ENCODE results near the gene RANBP2. TPM values are rescaled to one million over a fixed set of nuclear protein-coding genes. Genes with fewer than 3 reads are reported as not detected.

RANBP2 gene
- total RNA-seq, 1 experiment from 2014 or later = 69.5 TPM

DNA sequence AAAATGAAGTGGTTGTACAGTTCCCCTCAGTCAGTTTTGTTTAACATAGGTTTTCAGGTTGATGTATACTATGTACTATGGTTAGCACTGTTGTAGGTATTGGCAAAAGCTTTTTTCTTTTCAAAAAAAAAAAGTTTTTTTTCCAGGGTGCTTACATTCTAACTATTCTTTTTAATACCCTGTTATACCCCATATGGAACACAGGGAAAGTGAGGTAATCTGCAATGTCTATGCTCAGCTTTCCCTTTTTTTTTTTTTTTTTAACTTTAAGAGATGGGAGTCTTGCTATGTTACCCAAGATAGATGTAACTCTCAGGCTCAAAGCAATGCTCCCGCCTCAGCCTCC is 66.7 kb downstream of the RANBP2 start:
- POLR2A ChIA-PET = no interaction called here

DNA sequence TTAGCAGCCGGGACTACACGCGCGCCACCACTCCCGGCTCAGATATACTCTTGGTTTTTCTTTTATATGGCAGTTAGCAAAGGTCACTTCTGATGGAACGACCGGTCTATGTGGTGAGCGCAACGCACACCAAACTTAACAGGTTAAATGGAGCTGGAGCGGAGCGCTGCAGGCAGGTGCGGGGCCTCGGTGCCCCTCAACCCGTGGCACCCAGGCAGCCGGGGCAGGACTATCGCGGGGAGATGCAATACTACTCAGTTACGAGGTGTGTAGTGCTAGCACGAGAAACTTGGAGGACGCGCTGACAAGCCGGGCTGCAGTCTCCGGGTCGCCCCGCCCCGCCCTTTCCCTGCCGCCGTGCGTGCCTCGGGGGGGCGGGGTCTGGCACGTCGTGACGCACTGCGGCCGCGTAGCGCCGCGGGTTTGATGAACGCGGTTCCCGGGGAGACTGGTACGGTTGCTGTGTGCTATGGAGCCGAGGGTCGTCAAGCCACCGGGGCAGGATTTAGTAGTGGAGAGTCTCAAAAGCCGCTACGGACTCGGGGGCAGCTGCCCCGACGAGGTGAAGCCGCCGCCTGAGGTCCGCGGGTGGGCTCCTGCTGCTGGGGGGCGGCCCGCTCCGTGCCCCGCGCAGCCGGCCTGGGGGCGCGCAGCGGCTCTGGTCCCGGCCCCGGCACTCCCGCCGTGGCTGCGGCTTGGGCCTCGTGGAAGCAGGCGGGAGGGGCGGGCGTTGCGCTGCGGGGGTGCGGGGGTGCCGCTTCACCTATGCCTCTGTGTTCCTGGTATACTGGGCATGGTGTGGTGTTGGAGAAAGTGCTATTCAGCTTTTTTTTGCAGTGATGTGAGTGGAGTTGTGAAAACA is 67.3 kb downstream of the RANBP2 start, which contains the start of gene CCDC138:
Gene CCDC138, plus strand, starts transcription at position 418 of the 862 bp plus-strand sequence. Its CDS starts 52 bp downstream, at position 470.
- H3K4me2 ChIP-seq (ENCODE audit: low read length) = peak within 1 kb of the TSS; percentile 99
- peaks cover 32% of the 10 kb centered on the region for H3K79me2 ChIP-seq (ENCODE audit: insufficient read depth, low read length)
- H3K27me3 ChIP-seq (ENCODE audit: insufficient read depth, low read length) = no peaks in the 10 kb centered on the region
- peak within 1 kb of the TSS; percentile 85 for H3K9ac ChIP-seq (ENCODE audit: low read length)
- H3K36me3 ChIP-seq (ENCODE audit: control insufficient read depth in 1 of 2, insufficient read depth in 2 of 2, low read length in 2 of 2) = peaks cover 20 to 21% of the 10 kb centered on the region in 2 experiments; a peak in 3 of 4 replicates
- ChIA-PET RAD21 (ENCODE audit: low non-redundant PET in 1 of 2, low total read pairs in 2 of 2, uncharacterized antibody in 2 of 2, unreplicated experiment in 2 of 2) (no interaction called here), CTCF (no interaction called here), POLR2A (no interaction called here)
- no peaks in the 10 kb centered on the region for H3K9me3 ChIP-seq (ENCODE audit: control insufficient read depth in 1 of 2, insufficient read depth in 1 of 2, low read depth in 1 of 2, low read length in 2 of 2)
- intact Hi-C loops (cut with micrococcal nuclease) = loop anchor here (10.0 kb wide), 1 partner anchor 198 kb away; the partner anchor contains the start of gene EDAR
- H3K9me2 ChIP-seq (ENCODE audit: insufficient read depth) = no peaks in the 10 kb centered on the region
- peak within 1 kb of the TSS; percentile 80 to 81 for H3K4me3 ChIP-seq (replicated peaks in 1 of 2; ENCODE audit: low read depth in 1 of 2, low read length in 2 of 2)
- peaks cover 6 to 19% of the 10 kb centered on the region in 2 experiments; a peak in 2 of 4 replicates for H3K4me1 ChIP-seq (ENCODE audit: control insufficient read depth in 1 of 2, insufficient read depth in 2 of 2, low read length in 2 of 2)
- H2AFZ ChIP-seq (ENCODE audit: low read depth, low read length, poor library complexity, severe bottlenecking) = no peak within 1 kb of the TSS
- DNase-seq (ENCODE audit: low read depth, low spot score) = peak; percentile 68
- peak; percentile 95 for ATAC-seq
- no peaks in the 10 kb centered on the region for H4K20me1 ChIP-seq (ENCODE audit: insufficient read depth)
- no TSS peak for BruUV-seq (replicated peaks)
- peak within 1 kb of the TSS; percentile 72 for H3K27ac ChIP-seq (ENCODE audit: low read depth, low read length)
- TF ChIP-seq POLR2AphosphoS5 (IDR thresholded peaks at IDR 0.05; ENCODE audit: low read depth, low read length) = peak; percentile 89
- TF ChIP-seq YY1 (IDR thresholded peaks at IDR 0.05; ENCODE audit: extremely low read depth, insufficient replicate concordance, low read depth, low read length) = peak; percentile 21
- TF ChIP-seq SP1 (IDR thresholded peaks at IDR 0.05; ENCODE audit: low read depth) = peak; percentile 4; the same call in 1 of the 2 replicates
- TF ChIP-seq, protein P1, sequence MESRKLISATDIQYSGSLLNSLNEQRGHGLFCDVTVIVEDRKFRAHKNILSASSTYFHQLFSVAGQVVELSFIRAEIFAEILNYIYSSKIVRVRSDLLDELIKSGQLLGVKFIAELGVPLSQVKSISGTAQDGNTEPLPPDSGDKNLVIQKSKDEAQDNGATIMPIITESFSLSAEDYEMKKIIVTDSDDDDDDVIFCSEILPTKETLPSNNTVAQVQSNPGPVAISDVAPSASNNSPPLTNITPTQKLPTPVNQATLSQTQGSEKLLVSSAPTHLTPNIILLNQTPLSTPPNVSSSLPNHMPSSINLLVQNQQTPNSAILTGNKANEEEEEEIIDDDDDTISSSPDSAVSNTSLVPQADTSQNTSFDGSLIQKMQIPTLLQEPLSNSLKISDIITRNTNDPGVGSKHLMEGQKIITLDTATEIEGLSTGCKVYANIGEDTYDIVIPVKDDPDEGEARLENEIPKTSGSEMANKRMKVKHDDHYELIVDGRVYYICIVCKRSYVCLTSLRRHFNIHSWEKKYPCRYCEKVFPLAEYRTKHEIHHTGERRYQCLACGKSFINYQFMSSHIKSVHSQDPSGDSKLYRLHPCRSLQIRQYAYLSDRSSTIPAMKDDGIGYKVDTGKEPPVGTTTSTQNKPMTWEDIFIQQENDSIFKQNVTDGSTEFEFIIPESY (IDR thresholded peaks at IDR 0.05; ENCODE audit: extremely low read depth, insufficient replicate concordance, low read length) = no peak
- peak; percentile 66 for TF ChIP-seq SIN3A (IDR thresholded peaks at IDR 0.05; ENCODE audit: low read depth)
- peak; percentile 57 for TF ChIP-seq TCF7L2 (IDR thresholded peaks at IDR 0.05; ENCODE audit: borderline replicate concordance, extremely low read depth, insufficient read depth, insufficient read length)
- TF ChIP-seq REST (IDR thresholded peaks at IDR 0.05; ENCODE audit: low read depth) = no peak
- peak; percentile 82; the same call in 1 of the 2 replicates for TF ChIP-seq ZFX (IDR thresholded peaks at IDR 0.05)
- peak; percentile 75 for TF ChIP-seq POLR2A (IDR thresholded peaks at IDR 0.05; ENCODE audit: borderline replicate concordance, extremely low read depth, insufficient read depth, insufficient read length)

More for the DNA sequence above, 66.7 kb downstream of the RANBP2 start:
- TF ChIP-seq SP1 (IDR thresholded peaks at IDR 0.05; ENCODE audit: low read depth) (peak; percentile 3; the same call in 1 of the 2 replicates), CEBPB (IDR thresholded peaks at IDR 0.05; ENCODE audit: low read depth) (no peak), EZH2 (IDR thresholded peaks at IDR 0.05) (no peak), POLR2AphosphoS5 (IDR thresholded peaks at IDR 0.05; ENCODE audit: low read depth, low read length) (no peak), EGR1 (IDR thresholded peaks at IDR 0.05; ENCODE audit: low read depth) (no peak), EZH2phosphoT487 (IDR thresholded peaks at IDR 0.05; ENCODE audit: borderline replicate concordance) (no peak), RAD21 (IDR thresholded peaks at IDR 0.05; ENCODE audit: low read depth) (no peak)
- Histone ChIP-seq H3K27me3 (ENCODE audit: insufficient read depth, low read length) (no peaks in the 10 kb centered on the region), H2AFZ (ENCODE audit: low read depth, low read length, poor library complexity, severe bottlenecking) (no peak overlapping the region), H3K9me2 (ENCODE audit: insufficient read depth) (no peaks in the 10 kb centered on the region), H4K20me1 (ENCODE audit: insufficient read depth) (no peaks in the 10 kb centered on the region), H3K9ac (ENCODE audit: low read length) (peak overlapping the region; percentile 85), H3K79me2 (ENCODE audit: insufficient read depth, low read length) (peaks cover 32% of the 10 kb centered on the region), H3K4me3 (replicated peaks in 1 of 2; ENCODE audit: low read depth in 1 of 2, low read length in 2 of 2) (peak overlapping the region; percentile 80 to 81), H3K9me3 (ENCODE audit: control insufficient read depth in 1 of 2, insufficient read depth in 1 of 2, low read depth in 1 of 2, low read length in 2 of 2) (no peaks in the 10 kb centered on the region), H3K4me1 (ENCODE audit: control insufficient read depth in 1 of 2, insufficient read depth in 2 of 2, low read length in 2 of 2) (peaks cover 6 to 19% of the 10 kb centered on the region in 2 experiments; a peak in 2 of 4 replicates), H3K4me2 (ENCODE audit: low read length) (peak overlapping the region; percentile 99), H3K36me3 (ENCODE audit: control insufficient read depth in 1 of 2, insufficient read depth in 2 of 2, low read length in 2 of 2) (peaks cover 20 to 21% of the 10 kb centered on the region in 2 experiments; a peak in 3 of 4 replicates), H3K27ac (ENCODE audit: low read depth, low read length) (peak overlapping the region; percentile 72)
- DNase-seq (ENCODE audit: low read depth, low spot score) (no peak), ATAC-seq (no peak)
- intact Hi-C loops (cut with micrococcal nuclease) = loop anchor here (10.0 kb wide), 1 partner anchor 199 kb away; the partner anchor contains the start of gene EDAR
- CTCF ChIA-PET = no interaction called here
- no TSS peak for BruUV-seq (replicated peaks)
- RAD21 ChIA-PET (ENCODE audit: low non-redundant PET in 1 of 2, low total read pairs in 2 of 2, uncharacterized antibody in 2 of 2, unreplicated experiment in 2 of 2) = no interaction called here
